ENCODE results near the gene FBXL12.
"Not testable (repeated sequence)": the region's sequence is repeated elsewhere in the genome, so short reads cannot be mapped to it uniquely, and the experiment has no call there.

DNA sequence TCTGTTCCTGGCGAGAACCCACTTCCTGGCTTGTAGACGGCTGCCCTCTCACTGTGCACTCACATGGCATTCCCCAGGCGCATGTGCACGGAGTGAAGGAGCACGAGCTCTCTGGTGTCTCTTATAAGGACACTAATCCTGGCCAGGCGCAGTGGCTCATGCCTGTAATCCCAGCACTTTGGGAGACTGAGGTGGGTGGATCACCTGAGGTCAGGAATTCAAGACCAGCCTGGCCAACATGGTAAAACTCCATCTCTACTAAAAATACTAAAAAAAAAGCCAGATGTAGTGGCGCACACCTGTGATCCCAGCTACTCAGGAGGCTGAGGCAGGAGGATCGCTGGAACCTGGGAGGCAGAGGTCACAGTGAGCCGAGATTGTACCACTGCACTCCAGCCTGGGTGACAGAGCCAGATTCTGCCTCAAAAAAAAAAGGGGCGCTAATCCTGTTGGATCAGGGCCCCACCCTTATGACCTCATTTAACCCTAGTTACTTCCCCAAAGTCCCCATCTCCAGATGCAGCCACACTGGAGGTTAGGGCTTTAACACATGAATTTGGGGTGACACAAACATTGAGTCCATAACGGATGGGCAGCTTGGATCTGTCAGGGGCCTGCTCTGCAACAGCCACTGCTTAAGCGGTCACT, 24.9 kb upstream of the FBXL12 start:
- TF ChIP-seq, protein P1, sequence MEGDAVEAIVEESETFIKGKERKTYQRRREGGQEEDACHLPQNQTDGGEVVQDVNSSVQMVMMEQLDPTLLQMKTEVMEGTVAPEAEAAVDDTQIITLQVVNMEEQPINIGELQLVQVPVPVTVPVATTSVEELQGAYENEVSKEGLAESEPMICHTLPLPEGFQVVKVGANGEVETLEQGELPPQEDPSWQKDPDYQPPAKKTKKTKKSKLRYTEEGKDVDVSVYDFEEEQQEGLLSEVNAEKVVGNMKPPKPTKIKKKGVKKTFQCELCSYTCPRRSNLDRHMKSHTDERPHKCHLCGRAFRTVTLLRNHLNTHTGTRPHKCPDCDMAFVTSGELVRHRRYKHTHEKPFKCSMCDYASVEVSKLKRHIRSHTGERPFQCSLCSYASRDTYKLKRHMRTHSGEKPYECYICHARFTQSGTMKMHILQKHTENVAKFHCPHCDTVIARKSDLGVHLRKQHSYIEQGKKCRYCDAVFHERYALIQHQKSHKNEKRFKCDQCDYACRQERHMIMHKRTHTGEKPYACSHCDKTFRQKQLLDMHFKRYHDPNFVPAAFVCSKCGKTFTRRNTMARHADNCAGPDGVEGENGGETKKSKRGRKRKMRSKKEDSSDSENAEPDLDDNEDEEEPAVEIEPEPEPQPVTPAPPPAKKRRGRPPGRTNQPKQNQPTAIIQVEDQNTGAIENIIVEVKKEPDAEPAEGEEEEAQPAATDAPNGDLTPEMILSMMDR (conservative IDR thresholded peaks at IDR 0.05; ENCODE audit: low read depth in 2 of 2), result not testable (repeated sequence)
- TF ChIP-seq JUNB (IDR thresholded peaks at IDR 0.05; ENCODE audit: unreplicated experiment); POLR2AphosphoS5 (IDR thresholded peaks at IDR 0.05; ENCODE audit: low read depth); EZH2 (IDR thresholded peaks at IDR 0.05; ENCODE audit: low read depth, unreplicated experiment); EZH2phosphoT487 (IDR thresholded peaks at IDR 0.05; ENCODE audit: unreplicated experiment); CREB1 (CRISPR knock-in tag; IDR thresholded peaks at IDR 0.05; ENCODE audit: low read depth); ZNF114 (CRISPR knock-in tag; IDR thresholded peaks at IDR 0.05); NANOG (IDR thresholded peaks at IDR 0.05; ENCODE audit: borderline replicate concordance); STAT1 (IDR thresholded peaks at IDR 0.05; ENCODE audit: unreplicated experiment); ZNF331 (CRISPR knock-in tag; IDR thresholded peaks at IDR 0.05; ENCODE audit: low read depth): not testable (repeated sequence)
- TF ChIP-seq, protein P2, sequence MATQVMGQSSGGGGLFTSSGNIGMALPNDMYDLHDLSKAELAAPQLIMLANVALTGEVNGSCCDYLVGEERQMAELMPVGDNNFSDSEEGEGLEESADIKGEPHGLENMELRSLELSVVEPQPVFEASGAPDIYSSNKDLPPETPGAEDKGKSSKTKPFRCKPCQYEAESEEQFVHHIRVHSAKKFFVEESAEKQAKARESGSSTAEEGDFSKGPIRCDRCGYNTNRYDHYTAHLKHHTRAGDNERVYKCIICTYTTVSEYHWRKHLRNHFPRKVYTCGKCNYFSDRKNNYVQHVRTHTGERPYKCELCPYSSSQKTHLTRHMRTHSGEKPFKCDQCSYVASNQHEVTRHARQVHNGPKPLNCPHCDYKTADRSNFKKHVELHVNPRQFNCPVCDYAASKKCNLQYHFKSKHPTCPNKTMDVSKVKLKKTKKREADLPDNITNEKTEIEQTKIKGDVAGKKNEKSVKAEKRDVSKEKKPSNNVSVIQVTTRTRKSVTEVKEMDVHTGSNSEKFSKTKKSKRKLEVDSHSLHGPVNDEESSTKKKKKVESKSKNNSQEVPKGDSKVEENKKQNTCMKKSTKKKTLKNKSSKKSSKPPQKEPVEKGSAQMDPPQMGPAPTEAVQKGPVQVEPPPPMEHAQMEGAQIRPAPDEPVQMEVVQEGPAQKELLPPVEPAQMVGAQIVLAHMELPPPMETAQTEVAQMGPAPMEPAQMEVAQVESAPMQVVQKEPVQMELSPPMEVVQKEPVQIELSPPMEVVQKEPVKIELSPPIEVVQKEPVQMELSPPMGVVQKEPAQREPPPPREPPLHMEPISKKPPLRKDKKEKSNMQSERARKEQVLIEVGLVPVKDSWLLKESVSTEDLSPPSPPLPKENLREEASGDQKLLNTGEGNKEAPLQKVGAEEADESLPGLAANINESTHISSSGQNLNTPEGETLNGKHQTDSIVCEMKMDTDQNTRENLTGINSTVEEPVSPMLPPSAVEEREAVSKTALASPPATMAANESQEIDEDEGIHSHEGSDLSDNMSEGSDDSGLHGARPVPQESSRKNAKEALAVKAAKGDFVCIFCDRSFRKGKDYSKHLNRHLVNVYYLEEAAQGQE (IDR thresholded peaks at IDR 0.05; ENCODE audit: unreplicated experiment), result not testable (repeated sequence)
- TF ChIP-seq, protein P3, sequence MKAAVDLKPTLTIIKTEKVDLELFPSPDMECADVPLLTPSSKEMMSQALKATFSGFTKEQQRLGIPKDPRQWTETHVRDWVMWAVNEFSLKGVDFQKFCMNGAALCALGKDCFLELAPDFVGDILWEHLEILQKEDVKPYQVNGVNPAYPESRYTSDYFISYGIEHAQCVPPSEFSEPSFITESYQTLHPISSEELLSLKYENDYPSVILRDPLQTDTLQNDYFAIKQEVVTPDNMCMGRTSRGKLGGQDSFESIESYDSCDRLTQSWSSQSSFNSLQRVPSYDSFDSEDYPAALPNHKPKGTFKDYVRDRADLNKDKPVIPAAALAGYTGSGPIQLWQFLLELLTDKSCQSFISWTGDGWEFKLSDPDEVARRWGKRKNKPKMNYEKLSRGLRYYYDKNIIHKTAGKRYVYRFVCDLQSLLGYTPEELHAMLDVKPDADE (IDR thresholded peaks at IDR 0.05), result not testable (repeated sequence)

All from GM23338 (cell line).